RWPE2 (cell line): ENCODE measurements around the gene ADGRG6.

Source experiments
- ATAC-seq: fragments of 200-7000 bp; cut with Tn5 transposase; 3 replicates; pipeline ENCODE4 v1.9.1; 2021; ENCODE audit warnings: low read depth
- DNase-seq: peaks from one replicate; pipeline ENCODE4 v3.0.0-alpha.2; 2020; ENCODE audit warnings: low spot score
- H3K27ac ChIP-seq: fragments of 450-650 bp; 2 replicates; pipeline ENCODE4 v1.5.1; 2017; ENCODE audit warnings: mild to moderate bottlenecking; ENCODE audit not compliant: poor library complexity, severe bottlenecking
- H3K27me3 ChIP-seq: fragments of 250-450 bp; sonication (Bioruptor Pico); 2 replicates; pipeline ENCODE4 v1.5.1; 2021; ENCODE audit warnings: mild to moderate bottlenecking, moderate library complexity; ENCODE audit not compliant: insufficient read depth, poor library complexity, severe bottlenecking
- H3K36me3 ChIP-seq: fragments of 250-450 bp; sonication (Bioruptor Pico); 2 replicates; pipeline ENCODE4 v1.5.1; 2020; ENCODE audit warnings: low read depth, mild to moderate bottlenecking, moderate library complexity
- H3K4me1 ChIP-seq: fragments of 250-450 bp; sonication (Bioruptor Pico); 2 replicates; pipeline ENCODE4 v1.5.1; 2021; ENCODE audit warnings: mild to moderate bottlenecking, moderate library complexity; ENCODE audit not compliant: insufficient read depth, poor library complexity, severe bottlenecking
- H3K4me3 ChIP-seq: fragments of 250-450 bp; sonication (Bioruptor Pico); 2 replicates; pipeline ENCODE4 v1.5.1; 2021; ENCODE audit warnings: mild to moderate bottlenecking, moderate library complexity; ENCODE audit not compliant: severe bottlenecking
- H3K9me3 ChIP-seq: fragments of 250-450 bp; sonication (Bioruptor Pico); 2 replicates; pipeline ENCODE4 v1.5.1; 2021; ENCODE audit warnings: mild to moderate bottlenecking, moderate library complexity; ENCODE audit not compliant: severe bottlenecking
- TF ChIP-seq, protein P1 (sequence below): fragments of 450-650 bp; IDR thresholded peaks from one replicate; pipeline ENCODE4 v1.5.1; 2017; ENCODE audit warnings: mild to moderate bottlenecking, moderate library complexity; ENCODE audit not compliant: poor library complexity, severe bottlenecking

ADGRG6 gene

DNA sequence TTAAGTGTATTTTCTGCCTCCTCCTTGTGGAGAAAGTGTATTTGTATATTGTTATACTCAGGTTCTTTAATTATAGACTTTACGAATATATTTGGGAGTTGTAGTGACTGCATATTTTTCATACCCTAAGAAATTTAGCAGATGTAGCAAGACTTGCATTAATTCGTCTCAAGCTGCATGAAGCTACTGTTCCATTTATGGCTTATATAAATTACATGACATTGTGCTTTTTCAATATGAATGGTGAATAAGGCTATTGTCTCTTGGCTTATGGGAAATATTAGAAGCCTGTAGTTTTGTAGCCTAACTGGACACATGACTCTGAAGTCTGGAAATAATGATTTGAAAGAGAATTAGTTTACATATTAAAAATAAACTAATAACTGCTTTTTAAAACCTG lies 2.4 kb downstream of the ADGRG6 start:
- Histone ChIP-seq H3K36me3 (peaks cover 16% of the 10 kb centered on the region; the same call in 1 of the 2 replicates), H3K4me1 (peaks cover 47% of the 10 kb centered on the region), H3K27ac (peak overlapping the region; percentile 98), H3K4me3 (peak overlapping the region; percentile 66), H3K9me3 (no peaks in the 10 kb centered on the region), H3K27me3 (no peaks in the 10 kb centered on the region)
- TF ChIP-seq, protein P1, sequence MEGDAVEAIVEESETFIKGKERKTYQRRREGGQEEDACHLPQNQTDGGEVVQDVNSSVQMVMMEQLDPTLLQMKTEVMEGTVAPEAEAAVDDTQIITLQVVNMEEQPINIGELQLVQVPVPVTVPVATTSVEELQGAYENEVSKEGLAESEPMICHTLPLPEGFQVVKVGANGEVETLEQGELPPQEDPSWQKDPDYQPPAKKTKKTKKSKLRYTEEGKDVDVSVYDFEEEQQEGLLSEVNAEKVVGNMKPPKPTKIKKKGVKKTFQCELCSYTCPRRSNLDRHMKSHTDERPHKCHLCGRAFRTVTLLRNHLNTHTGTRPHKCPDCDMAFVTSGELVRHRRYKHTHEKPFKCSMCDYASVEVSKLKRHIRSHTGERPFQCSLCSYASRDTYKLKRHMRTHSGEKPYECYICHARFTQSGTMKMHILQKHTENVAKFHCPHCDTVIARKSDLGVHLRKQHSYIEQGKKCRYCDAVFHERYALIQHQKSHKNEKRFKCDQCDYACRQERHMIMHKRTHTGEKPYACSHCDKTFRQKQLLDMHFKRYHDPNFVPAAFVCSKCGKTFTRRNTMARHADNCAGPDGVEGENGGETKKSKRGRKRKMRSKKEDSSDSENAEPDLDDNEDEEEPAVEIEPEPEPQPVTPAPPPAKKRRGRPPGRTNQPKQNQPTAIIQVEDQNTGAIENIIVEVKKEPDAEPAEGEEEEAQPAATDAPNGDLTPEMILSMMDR, result no peak
- no peak for ATAC-seq
- no peak for DNase-seq

DNA sequence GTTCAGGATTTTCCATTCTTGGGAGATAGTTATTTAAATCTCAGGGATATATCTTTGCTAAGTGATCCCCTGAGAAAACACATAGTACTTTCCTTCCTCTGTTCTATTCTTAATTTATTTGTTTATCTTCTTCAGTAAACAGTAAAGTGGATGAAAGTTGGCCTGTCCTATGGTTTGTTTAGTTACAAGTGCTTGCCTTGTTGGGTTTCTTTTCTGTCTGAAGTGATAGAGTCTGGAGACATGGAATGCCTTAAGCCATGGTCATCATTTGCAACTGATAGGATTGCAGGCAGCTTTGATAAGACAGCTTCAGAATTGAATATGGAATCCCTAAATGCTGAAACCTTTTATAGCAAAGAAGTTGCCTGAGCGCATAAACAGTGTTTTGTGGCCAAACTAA lies 4.9 kb downstream of the ADGRG6 start:
- Histone ChIP-seq H3K36me3 (peaks cover 38% of the 10 kb centered on the region), H3K9me3 (no peaks in the 10 kb centered on the region), H3K27ac (no peak overlapping the region), H3K27me3 (no peaks in the 10 kb centered on the region), H3K4me3 (no peak overlapping the region), H3K4me1 (peaks cover 55% of the 10 kb centered on the region)
- TF ChIP-seq, protein P1, result no peak
- no peak for DNase-seq
- ATAC-seq, result no peak

DNA sequence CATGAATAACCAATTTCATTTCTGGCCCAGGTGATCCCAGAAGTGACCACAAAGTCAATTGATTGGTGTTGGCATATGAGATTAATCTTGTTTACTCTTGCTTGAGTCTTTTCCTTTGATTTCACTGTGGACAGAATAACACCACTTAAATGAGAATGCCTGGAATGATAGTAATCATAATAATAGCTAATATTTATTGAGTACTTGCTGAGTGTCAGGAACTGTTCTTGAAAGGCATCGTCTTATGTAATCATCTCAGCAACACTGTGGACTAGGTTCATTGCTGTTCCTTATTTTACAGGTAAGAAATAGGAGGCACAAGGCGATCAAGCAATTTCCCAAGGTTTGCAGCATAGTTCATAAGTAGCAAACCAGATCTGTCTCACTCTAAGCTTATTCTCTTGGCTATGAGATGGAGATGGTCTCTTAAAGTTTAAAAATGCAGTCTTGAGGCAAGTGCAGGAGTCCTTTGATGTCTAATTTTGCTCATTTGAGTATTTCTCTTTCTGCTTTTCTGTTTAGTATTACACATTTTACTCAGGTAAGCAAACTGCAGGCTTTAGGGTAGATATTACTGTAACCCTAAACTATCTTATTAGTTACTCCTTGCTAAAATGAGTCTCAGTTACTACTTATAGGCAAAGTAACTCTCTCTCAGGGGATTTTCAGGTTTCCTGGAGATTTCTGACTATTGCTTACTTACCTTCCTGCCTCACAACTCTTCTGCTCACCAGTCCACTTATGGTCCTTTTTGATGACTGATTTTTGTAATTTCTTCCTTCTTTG lies 6.3 kb downstream of the ADGRG6 start:
- no peak overlapping the region for H3K4me3 ChIP-seq
- no peak for ATAC-seq

DNA sequence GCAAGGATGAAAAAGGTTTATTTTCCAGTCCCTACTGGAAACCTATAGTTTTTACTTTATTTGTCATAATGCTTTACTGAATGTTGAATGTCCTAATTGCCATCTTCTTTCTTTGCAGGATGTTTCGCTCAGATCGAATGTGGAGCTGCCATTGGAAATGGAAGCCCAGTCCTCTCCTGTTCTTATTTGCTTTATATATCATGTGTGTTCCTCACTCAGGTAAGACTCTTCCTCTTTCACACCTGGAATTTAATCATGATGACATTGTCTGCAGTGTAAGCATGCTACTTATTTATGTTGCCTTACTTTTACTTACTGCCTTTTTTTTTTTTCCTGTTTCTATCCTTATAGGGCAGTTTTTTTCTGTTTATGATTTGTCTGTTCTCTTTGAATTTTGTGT lies 7.6 kb downstream of the ADGRG6 start:
- Histone ChIP-seq H3K4me3 (no peak overlapping the region), H3K27me3 (no peaks in the 10 kb centered on the region), H3K4me1 (peaks cover 72% of the 10 kb centered on the region), H3K27ac (no peak overlapping the region), H3K36me3 (peaks cover 62% of the 10 kb centered on the region), H3K9me3 (no peaks in the 10 kb centered on the region)
- TF ChIP-seq, protein P1, result no peak
- ATAC-seq, result no peak
- DNase-seq, result no peak

More for the DNA sequence above, 6.3 kb downstream of the ADGRG6 start:
- H3K4me1 ChIP-seq, result peaks cover 69% of the 10 kb centered on the region
- H3K36me3 ChIP-seq, result peaks cover 53% of the 10 kb centered on the region
- H3K9me3 ChIP-seq, result no peaks in the 10 kb centered on the region
- H3K27me3 ChIP-seq, result no peaks in the 10 kb centered on the region
- H3K27ac ChIP-seq, result no peak overlapping the region
- TF ChIP-seq, protein P1, result no peak
- no peak for DNase-seq

DNA sequence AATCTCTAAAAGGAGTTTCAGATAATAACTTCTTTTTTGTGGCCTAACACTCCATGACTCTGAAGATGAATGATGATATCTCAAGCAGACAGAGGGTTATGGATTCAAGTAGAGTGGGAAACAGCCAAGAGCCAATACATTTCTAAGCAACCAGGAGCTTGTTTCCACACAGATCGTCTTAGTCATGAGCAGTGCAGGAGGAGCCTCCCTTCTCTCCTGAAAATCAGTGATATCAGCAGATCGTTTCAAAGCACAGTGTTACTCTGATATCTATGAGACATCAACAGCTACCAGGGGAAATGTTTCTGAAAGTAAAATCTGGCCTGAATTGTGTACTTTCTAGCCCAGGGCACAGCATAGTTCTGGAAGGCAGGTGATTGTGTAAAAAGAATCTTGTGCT lies 11.5 kb downstream of the ADGRG6 start:
- Histone ChIP-seq H3K4me3 (no peak overlapping the region), H3K27ac (peak overlapping the region; percentile 30), H3K27me3 (no peaks in the 10 kb centered on the region), H3K4me1 (peaks cover 42% of the 10 kb centered on the region), H3K9me3 (no peaks in the 10 kb centered on the region), H3K36me3 (peaks cover 63% of the 10 kb centered on the region)
- TF ChIP-seq, protein P1, result no peak
- no peak for DNase-seq
- peak; percentile 94 for ATAC-seq
